Natural killer cell (primary cell): ENCODE measurements around the gene SV2A. TPM values are rescaled to one million over a fixed set of nuclear protein-coding genes. Genes with fewer than 3 reads are reported as not detected.

Experiments used
- ATAC-seq, 3 donors: fragments of 150-1000 bp in 2 of 3; fragments of 200-7000 bp in 1 of 3; cut with Tn5 transposase; 1 replicate in 1 of 3; 2 replicates in 2 of 3; pipeline ENCODE4 v1.10.0; 2021; ENCODE audit warnings: mild to moderate bottlenecking in 2 of 3, moderate library complexity in 2 of 3
- DNase-seq, 2 donors: peaks; one replicate each; pipeline versions ENCODE4 v3.0.0 to v3.0.0-alpha.2; 2013 to 2021; ENCODE audit warnings: mixed read lengths in 1 of 2
- H3K27ac ChIP-seq: one replicate; pipeline ENCODE4 v1.5.1; 2013; ENCODE audit warnings: mild to moderate bottlenecking, low read length
- H3K27me3 ChIP-seq: one replicate; pipeline ENCODE4 v1.6.1; 2013; ENCODE audit warnings: low read length; ENCODE audit not compliant: control insufficient read depth, insufficient read depth
- H3K36me3 ChIP-seq: one replicate; pipeline ENCODE4 v1.6.1; 2013; ENCODE audit warnings: low read length; ENCODE audit not compliant: control insufficient read depth, insufficient read depth
- H3K4me1 ChIP-seq: one replicate; pipeline ENCODE4 v1.6.1; 2013; ENCODE audit warnings: low read length; ENCODE audit not compliant: control insufficient read depth, insufficient read depth
- H3K4me3 ChIP-seq: one replicate; pipeline ENCODE4 v1.5.1; 2013; ENCODE audit warnings: low read length
- H3K9me3 ChIP-seq: one replicate; pipeline ENCODE4 v1.6.1; 2013; ENCODE audit warnings: low read length; ENCODE audit not compliant: control insufficient read depth, insufficient read depth
- H3K27ac Mint-ChIP-seq, 2 donors: one replicate each; pipeline ENCODE4 v1.8.0; 2022; ENCODE audit warnings: mild to moderate bottlenecking in 2 of 2, mixed read lengths in 2 of 2, moderate library complexity in 1 of 2
- H3K27me3 Mint-ChIP-seq, 2 donors: one replicate each; pipeline ENCODE4 v1.8.0; 2022; ENCODE audit warnings: low read depth in 2 of 2, mixed read lengths in 2 of 2
- H3K36me3 Mint-ChIP-seq: one replicate; pipeline ENCODE4 v1.8.0; 2022; ENCODE audit warnings: mixed read lengths
- H3K4me1 Mint-ChIP-seq, 2 donors: one replicate each; pipeline ENCODE4 v1.8.0; 2022; ENCODE audit warnings: mixed read lengths in 2 of 2
- H3K4me3 Mint-ChIP-seq: one replicate; pipeline ENCODE4 v1.8.0; 2022; ENCODE audit warnings: mild to moderate bottlenecking, moderate library complexity, mixed read lengths
- H3K9me3 Mint-ChIP-seq, 2 donors: one replicate each; pipeline ENCODE4 v1.8.0; 2022; ENCODE audit warnings: mixed read lengths in 2 of 2
- WGBS: methylation state at CpG from one replicate; pipeline ENCODE4 v1.1.7; 2013; ENCODE audit warnings: missing lambda C conversion rate; ENCODE audit not compliant: insufficient coverage; 5-methylcytosine and 5-hydroxymethylcytosine counted together
- intact Hi-C: fragments of 100-400 bp; cut with micrococcal nuclease; formaldehyde crosslinking; loops from one replicate; pipeline ENCODE4 v1.14.2; 2022
- total RNA-seq, 4 donors: library from RNA; stranded (reverse); fragments of 120-200 nt in 1 of 4; gene quantifications; one replicate each; pipeline versions ENCODE4 v1.2.3 to v1.2.4, GENCODE V29; 2013 to 2022
- TF ChIP-seq, protein P1 (sequence below): fragments of 200-600 bp; IDR thresholded peaks from one replicate; pipeline ENCODE4 v1.8.0; 2022; ENCODE audit warnings: antibody characterized with exemption

The SV2A gene
- total RNA-seq, 3 donors from 2014 or later (not counting 1 experiment from before 2014, with no cell fraction given): 0.73 to 3.9 (median 1.3) TPM

DNA sequence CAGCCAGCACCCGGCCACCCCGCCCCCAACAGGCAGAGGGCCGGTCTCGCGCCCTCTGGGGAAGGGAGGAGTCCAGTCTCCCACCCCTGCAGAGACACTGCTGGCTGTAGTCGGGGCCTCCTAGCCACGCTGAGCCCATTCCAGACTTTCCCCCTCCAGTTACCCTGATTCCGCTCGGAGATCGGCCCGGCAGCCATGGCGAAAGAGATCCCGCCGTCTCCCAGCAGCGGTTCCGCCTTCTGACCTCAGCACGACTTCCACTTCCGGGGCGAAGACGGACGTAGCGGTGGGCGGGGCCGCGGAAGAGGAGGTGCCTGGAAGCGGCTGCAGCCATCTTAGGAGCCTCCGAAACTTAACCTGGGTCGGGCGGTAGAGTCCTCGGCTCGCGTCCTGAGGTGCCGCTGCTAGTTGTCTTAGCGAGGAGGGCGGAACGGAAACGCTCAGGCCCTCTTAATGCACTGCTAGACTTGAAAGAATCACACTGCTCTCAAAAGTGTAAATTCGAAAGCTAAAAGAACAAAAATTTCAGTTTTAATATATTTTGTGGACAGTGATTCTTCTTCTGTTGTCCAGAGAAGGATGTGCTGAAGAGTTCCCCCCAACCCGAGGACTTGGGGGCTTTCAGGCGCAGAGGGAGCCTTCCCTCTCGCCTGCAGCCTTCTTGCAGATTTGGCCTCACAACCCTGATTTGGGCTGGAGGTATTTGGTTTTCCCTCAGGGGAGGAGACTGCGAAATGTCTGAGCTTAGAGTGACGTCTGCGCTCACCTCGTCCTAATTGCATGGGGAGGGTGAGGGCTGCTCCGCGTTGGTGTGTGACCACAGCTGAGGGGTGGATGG is 10.1 kb upstream of the SV2A start, which contains the start of gene SF3B4:
TSS of gene SF3B4 (minus strand) at position 241 of the 838 bp plus-strand sequence. CDS start at position 197, 44 bp downstream.
- peaks cover 44 to 57% of the 10 kb centered on the region in 2 donors for H3K4me1 Mint-ChIP-seq
- peaks cover 6% of the 10 kb centered on the region in 2 donors for H3K27me3 Mint-ChIP-seq
- peak; percentile 96 to 98 for DNase-seq
- Histone ChIP-seq H3K27me3 (no peaks in the 10 kb centered on the region), H3K4me3 (peak within 1 kb of the TSS; percentile 99), H3K4me1 (peaks cover 33% of the 10 kb centered on the region), H3K27ac (peak within 1 kb of the TSS; percentile 99), H3K36me3 (peaks cover 39% of the 10 kb centered on the region), H3K9me3 (no peaks in the 10 kb centered on the region)
- peak; percentile 93 to 98 (median 94) for ATAC-seq
- peak within 1 kb of the TSS; percentile 98 for H3K4me3 Mint-ChIP-seq
- H3K9me3 Mint-ChIP-seq: no peaks in the 10 kb centered on the region
- intact Hi-C loops: loop anchor here (1.0 kb wide), 1 partner anchor 39 kb away; no protein-coding TSS in a partner anchor
- WGBS: under 1% methylated on average over 47 of the region's 47 CpGs
- H3K36me3 Mint-ChIP-seq: peaks cover 25% of the 10 kb centered on the region
- TF ChIP-seq, protein P1, sequence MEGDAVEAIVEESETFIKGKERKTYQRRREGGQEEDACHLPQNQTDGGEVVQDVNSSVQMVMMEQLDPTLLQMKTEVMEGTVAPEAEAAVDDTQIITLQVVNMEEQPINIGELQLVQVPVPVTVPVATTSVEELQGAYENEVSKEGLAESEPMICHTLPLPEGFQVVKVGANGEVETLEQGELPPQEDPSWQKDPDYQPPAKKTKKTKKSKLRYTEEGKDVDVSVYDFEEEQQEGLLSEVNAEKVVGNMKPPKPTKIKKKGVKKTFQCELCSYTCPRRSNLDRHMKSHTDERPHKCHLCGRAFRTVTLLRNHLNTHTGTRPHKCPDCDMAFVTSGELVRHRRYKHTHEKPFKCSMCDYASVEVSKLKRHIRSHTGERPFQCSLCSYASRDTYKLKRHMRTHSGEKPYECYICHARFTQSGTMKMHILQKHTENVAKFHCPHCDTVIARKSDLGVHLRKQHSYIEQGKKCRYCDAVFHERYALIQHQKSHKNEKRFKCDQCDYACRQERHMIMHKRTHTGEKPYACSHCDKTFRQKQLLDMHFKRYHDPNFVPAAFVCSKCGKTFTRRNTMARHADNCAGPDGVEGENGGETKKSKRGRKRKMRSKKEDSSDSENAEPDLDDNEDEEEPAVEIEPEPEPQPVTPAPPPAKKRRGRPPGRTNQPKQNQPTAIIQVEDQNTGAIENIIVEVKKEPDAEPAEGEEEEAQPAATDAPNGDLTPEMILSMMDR: no peak
- H3K27ac Mint-ChIP-seq: peak within 1 kb of the TSS; percentile 96 to 98

DNA sequence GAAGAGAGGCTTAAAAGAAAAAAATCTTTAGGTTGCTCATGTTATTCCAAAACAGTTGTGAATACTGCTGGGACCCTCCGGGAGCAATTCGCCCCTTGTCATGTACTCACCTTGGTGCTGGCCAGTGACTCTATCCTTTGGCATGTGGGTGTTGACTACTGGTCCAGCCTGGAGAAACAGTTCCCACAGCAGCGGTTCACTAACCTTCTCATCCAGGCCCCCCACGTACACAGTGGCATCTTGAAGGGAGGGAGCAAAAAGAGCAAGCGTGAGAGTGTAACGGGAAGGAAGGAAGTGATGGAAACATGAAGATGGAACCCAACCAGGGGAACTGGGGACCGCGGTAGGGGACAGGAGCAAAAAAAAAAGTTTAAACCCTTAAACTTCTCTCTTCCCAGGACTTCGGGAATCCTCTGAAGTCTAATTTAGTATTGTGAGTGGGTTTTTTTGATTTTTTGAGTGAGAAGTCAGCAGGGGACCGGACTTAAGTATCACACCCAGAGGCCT is 9.5 kb upstream of the SV2A start:
- Mint-ChIP-seq H3K4me3 (peak overlapping the region; percentile 98), H3K4me1 (peaks cover 44 to 57% of the 10 kb centered on the region in 2 donors), H3K27me3 (peaks cover 6% of the 10 kb centered on the region in 2 donors), H3K27ac (peak overlapping the region; percentile 96 to 98), H3K36me3 (peaks cover 25% of the 10 kb centered on the region), H3K9me3 (no peaks in the 10 kb centered on the region)
- TF ChIP-seq, protein P1: no peak
- peak overlapping the region; percentile 99 for H3K4me3 ChIP-seq
- DNase-seq: no peak
- no peaks in the 10 kb centered on the region for H3K27me3 ChIP-seq
- peaks cover 45% of the 10 kb centered on the region for H3K36me3 ChIP-seq
- no peak for ATAC-seq
- 9% methylated on average over 6 of the region's 10 CpGs for WGBS
- peaks cover 33% of the 10 kb centered on the region for H3K4me1 ChIP-seq
- H3K9me3 ChIP-seq: no peaks in the 10 kb centered on the region
- intact Hi-C loops: loop anchor here (1.0 kb wide), 1 partner anchor 39 kb away; no protein-coding TSS in a partner anchor
- H3K27ac ChIP-seq: peak overlapping the region; percentile 99

DNA sequence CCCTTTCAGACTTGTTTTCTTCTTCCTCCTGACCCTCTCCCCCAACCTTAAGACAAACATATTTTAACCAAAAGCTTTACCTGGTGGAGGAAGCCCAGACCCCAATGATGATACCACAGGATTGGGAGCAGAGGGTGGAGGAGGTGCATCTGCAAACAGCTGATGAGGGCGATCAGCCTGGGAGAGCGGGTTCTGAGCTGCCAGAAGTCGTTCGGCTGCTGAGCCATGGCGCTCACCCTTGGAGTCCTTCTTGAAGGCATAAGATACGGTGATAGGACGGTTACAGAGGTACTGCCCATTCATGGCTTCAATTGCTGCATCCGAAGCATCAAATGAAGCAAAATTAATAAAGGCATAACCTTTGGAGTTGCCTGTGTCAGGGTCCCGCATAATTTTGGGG is 8.7 kb upstream of the SV2A start:
- intact Hi-C loops: no loop called here
- Histone ChIP-seq H3K27ac (no peak overlapping the region), H3K9me3 (no peaks in the 10 kb centered on the region), H3K4me1 (peaks cover 33% of the 10 kb centered on the region), H3K36me3 (peaks cover 49% of the 10 kb centered on the region), H3K4me3 (no peak overlapping the region), H3K27me3 (no peaks in the 10 kb centered on the region)
- peak overlapping the region; percentile 98 for H3K4me3 Mint-ChIP-seq
- DNase-seq: no peak
- ATAC-seq: no peak
- peaks cover 44 to 57% of the 10 kb centered on the region in 2 donors for H3K4me1 Mint-ChIP-seq
- H3K27ac Mint-ChIP-seq: peak overlapping the region; percentile 96 to 98
- H3K36me3 Mint-ChIP-seq: peaks cover 25% of the 10 kb centered on the region
- 98% methylated on average over 9 of the region's 9 CpGs for WGBS
- TF ChIP-seq, protein P1: no peak
- no peaks in the 10 kb centered on the region for H3K27me3 Mint-ChIP-seq
- H3K9me3 Mint-ChIP-seq: no peaks in the 10 kb centered on the region
